ENCODE data around the gene DCAF15.

Gene DCAF15

GRCh38 chr19:13999085-13999484 lies 46.8 kb downstream of the DCAF15 start:
- DNase-seq (ENCODE audit: low read depth in 1 of 2, low spot score in 1 of 2), result no peak
- in situ Hi-C loops (cut with HindIII; ENCODE audit: low pct_unique_long_range_greater_than_20kb, low sequenced_read_pairs), result no loop called here
- TF ChIP-seq JUND (IDR thresholded peaks at IDR 0.05; ENCODE audit: low read depth), result no peak

GRCh38 chr19:14000691-14001375 lies 48.5 kb downstream of the DCAF15 start:
- DNase-seq (ENCODE audit: low read depth in 1 of 2, low spot score in 1 of 2), result no peak
- no peak for TF ChIP-seq JUND (IDR thresholded peaks at IDR 0.05; ENCODE audit: low read depth)
- in situ Hi-C loops (cut with HindIII; ENCODE audit: low pct_unique_long_range_greater_than_20kb, low sequenced_read_pairs), result no loop called here

GRCh38 chr19:14002571-14003250 lies 50.4 kb downstream of the DCAF15 start:
- DNase-seq (ENCODE audit: low read depth in 1 of 2, low spot score in 1 of 2), result no peak
- in situ Hi-C loops (cut with HindIII; ENCODE audit: low pct_unique_long_range_greater_than_20kb, low sequenced_read_pairs), result no loop called here
- TF ChIP-seq JUND (IDR thresholded peaks at IDR 0.05; ENCODE audit: low read depth), result no peak

GRCh38 chr19:14003251-14004055 lies 51.1 kb downstream of the DCAF15 start:
- no peak for TF ChIP-seq JUND (IDR thresholded peaks at IDR 0.05; ENCODE audit: low read depth)
- DNase-seq (ENCODE audit: low read depth in 1 of 2, low spot score in 1 of 2), result no peak
- in situ Hi-C loops (cut with HindIII; ENCODE audit: low pct_unique_long_range_greater_than_20kb, low sequenced_read_pairs), result no loop called here

GRCh38 chr19:14004619-14005348 lies 52.5 kb downstream of the DCAF15 start:
- in situ Hi-C loops (cut with HindIII; ENCODE audit: low pct_unique_long_range_greater_than_20kb, low sequenced_read_pairs), result no loop called here
- no peak for TF ChIP-seq JUND (IDR thresholded peaks at IDR 0.05; ENCODE audit: low read depth)

GRCh38 chr19:14005349-14006084 lies 53.2 kb downstream of the DCAF15 start:
- DNase-seq (ENCODE audit: low read depth in 1 of 2, low spot score in 1 of 2), result peak in 1 of 2 experiments; percentile 89
- no peak for TF ChIP-seq JUND (IDR thresholded peaks at IDR 0.05; ENCODE audit: low read depth)
- in situ Hi-C loops (cut with HindIII; ENCODE audit: low pct_unique_long_range_greater_than_20kb, low sequenced_read_pairs), result no loop called here

More at GRCh38 chr19:14004619-14005348, 52.5 kb downstream of the DCAF15 start:
- DNase-seq (ENCODE audit: low read depth in 1 of 2, low spot score in 1 of 2), result no peak

GRCh38 chr19:14006085-14006765 lies 53.9 kb downstream of the DCAF15 start, which contains the start of gene RFX1:
RFX1 (minus strand) TSS chr19:14006320; CDS start chr19:13993843, 12,477 bp downstream.
- peak; percentile 79 to 100 for DNase-seq (ENCODE audit: low read depth in 1 of 2, low spot score in 1 of 2)
- no peak for TF ChIP-seq JUND (IDR thresholded peaks at IDR 0.05; ENCODE audit: low read depth)
- in situ Hi-C loops (cut with HindIII; ENCODE audit: low pct_unique_long_range_greater_than_20kb, low sequenced_read_pairs), result no loop called here

- no peak for DNase-seq (ENCODE audit: low read depth in 1 of 2, low spot score in 1 of 2)
- in situ Hi-C loops (cut with HindIII; ENCODE audit: low pct_unique_long_range_greater_than_20kb, low sequenced_read_pairs), result no loop called here
These were observed 54.7 kb downstream of the DCAF15 start for GRCh38 chr19:14006766-14007562.

More at GRCh38 chr19:14006766-14007562, 54.7 kb downstream of the DCAF15 start:
- no peak for TF ChIP-seq JUND (IDR thresholded peaks at IDR 0.05; ENCODE audit: low read depth)
